ENCODE results near the gene URM1.
A peak's percentile ranks its signal among the peaks of the same experiment; 100 is the strongest.

The URM1 gene

GRCh38 chr9:128420651-128421481 lies 49.7 kb downstream of the URM1 start, which contains the start of gene CERCAM:
CERCAM (plus strand) TSS chr9:128420857; CDS start chr9:128420878, 21 bp downstream.
- TF ChIP-seq NFIC (IDR thresholded peaks at IDR 0.05) = no peak
- peak; percentile 6 for TF ChIP-seq MAX (IDR thresholded peaks at IDR 0.05)
- peak; percentile 46; the same call in 1 of the 2 replicates for TF ChIP-seq ZBTB7A (IDR thresholded peaks at IDR 0.05; ENCODE audit: low read depth)
- TF ChIP-seq YY1 (IDR thresholded peaks at IDR 0.05; ENCODE audit: low read depth) = peak; percentile 45; the same call in 1 of the 2 replicates
- no peak for TF ChIP-seq EP300 (IDR thresholded peaks at IDR 0.05; ENCODE audit: borderline replicate concordance)
- TF ChIP-seq TEAD4 (IDR thresholded peaks at IDR 0.05) = no peak

GRCh38 chr9:128421482-128421996 lies 50.4 kb downstream of the URM1 start:
- no peak for TF ChIP-seq CEBPB (IDR thresholded peaks at IDR 0.05)
- no peak for TF ChIP-seq TAF1 (IDR thresholded peaks at IDR 0.05; ENCODE audit: low read depth)
- no peak for TF ChIP-seq YY1 (IDR thresholded peaks at IDR 0.05; ENCODE audit: low read depth)

GRCh38 chr9:128422783-128423150 lies 51.6 kb downstream of the URM1 start:
- TF ChIP-seq EP300 (IDR thresholded peaks at IDR 0.05; ENCODE audit: borderline replicate concordance) (no peak), RAD21 (IDR thresholded peaks at IDR 0.05; ENCODE audit: low read depth) (no peak), YY1 (IDR thresholded peaks at IDR 0.05; ENCODE audit: low read depth) (no peak), EGR1 (IDR thresholded peaks at IDR 0.05) (no peak), TCF12 (IDR thresholded peaks at IDR 0.05; ENCODE audit: low read depth) (no peak), FOXM1 (IDR thresholded peaks at IDR 0.05; ENCODE audit: borderline replicate concordance, low read depth) (no peak), TAF1 (IDR thresholded peaks at IDR 0.05; ENCODE audit: low read depth) (no peak), CREB1 (IDR thresholded peaks at IDR 0.05; ENCODE audit: low read depth) (no peak), CEBPB (IDR thresholded peaks at IDR 0.05) (no peak), REST (IDR thresholded peaks at IDR 0.05; ENCODE audit: low read depth) (no peak), MAX (IDR thresholded peaks at IDR 0.05) (no peak), TEAD4 (IDR thresholded peaks at IDR 0.05) (no peak), ZBTB7A (IDR thresholded peaks at IDR 0.05; ENCODE audit: low read depth) (no peak), USF1 (IDR thresholded peaks at IDR 0.05) (no peak), NFIC (IDR thresholded peaks at IDR 0.05) (no peak)

- peak; percentile 40; the same call in 1 of the 2 replicates for TF ChIP-seq TEAD4 (IDR thresholded peaks at IDR 0.05)
Measured at GRCh38 chr9:128423356-128423755, 52.2 kb downstream of the URM1 start.

GRCh38 chr9:128424268-128424780 lies 53.1 kb downstream of the URM1 start:
- no peak for TF ChIP-seq RAD21 (IDR thresholded peaks at IDR 0.05; ENCODE audit: low read depth)
- TF ChIP-seq TAF1 (IDR thresholded peaks at IDR 0.05; ENCODE audit: low read depth) = no peak
- no peak for TF ChIP-seq TEAD4 (IDR thresholded peaks at IDR 0.05)
- no peak for TF ChIP-seq CEBPB (IDR thresholded peaks at IDR 0.05)
- no peak for TF ChIP-seq REST (IDR thresholded peaks at IDR 0.05; ENCODE audit: low read depth)
- no peak for TF ChIP-seq TCF12 (IDR thresholded peaks at IDR 0.05; ENCODE audit: low read depth)
- TF ChIP-seq USF1 (IDR thresholded peaks at IDR 0.05) = no peak
- TF ChIP-seq EP300 (IDR thresholded peaks at IDR 0.05; ENCODE audit: borderline replicate concordance) = no peak
- TF ChIP-seq ZBTB7A (IDR thresholded peaks at IDR 0.05; ENCODE audit: low read depth) = no peak
- TF ChIP-seq EGR1 (IDR thresholded peaks at IDR 0.05) = no peak
